Fibroblast of lung (primary cell): ENCODE results near the gene CEP20.

ENCODE experiments used
- CTCF ChIP-seq, 2 donors: IDR thresholded peaks in 1 of 2; conservative IDR thresholded peaks in 1 of 2; 1 replicate in 1 of 2; 2 replicates in 1 of 2; pipeline ENCODE4 v1.5.1; 2011 to 2012; ENCODE audit warnings: low read length in 2 of 2, control low read depth in 1 of 2, inconsistent platforms in 1 of 2, low read depth in 1 of 2, mild to moderate bottlenecking in 1 of 2
- EZH2 ChIP-seq: IDR thresholded peaks from 2 replicates; pipeline ENCODE4 v1.5.1; 2012; ENCODE audit warnings: low read length, control low read depth, mild to moderate bottlenecking; ENCODE audit errors: missing control alignments

- no peak for TF ChIP-seq CTCF (conservative IDR thresholded peaks at IDR 0.05 in 1 of 2, IDR thresholded peaks at IDR 0.05 in 1 of 2; ENCODE audit: low read depth in 1 of 2, low read length in 2 of 2)
- TF ChIP-seq EZH2 = no peak
These were observed 34.3 kb downstream of the CEP20 start for GRCh38 chr16:15854061-15854460.
